ENCODE data around the gene EPB42.

Gene EPB42

GRCh38 chr15:43249236-43249635 lies 28.4 kb upstream of the EPB42 start:
- no peak overlapping the region for H3K4me3 ChIP-seq (replicated peaks; ENCODE audit: low read depth, low read length)
- no peak for DNase-seq (ENCODE audit: extremely low read depth, insufficient read length)
- no peak for TF ChIP-seq CTCF (IDR thresholded peaks at IDR 0.05; ENCODE audit: insufficient read depth, low read length, poor library complexity, severe bottlenecking)
- no peaks in the 10 kb centered on the region for H3K27me3 ChIP-seq (replicated peaks; ENCODE audit: control insufficient read depth, insufficient read depth, low read length)
- H3K36me3 ChIP-seq (ENCODE audit: control insufficient read depth, insufficient read depth, low read length) = no peaks in the 10 kb centered on the region

DNA sequence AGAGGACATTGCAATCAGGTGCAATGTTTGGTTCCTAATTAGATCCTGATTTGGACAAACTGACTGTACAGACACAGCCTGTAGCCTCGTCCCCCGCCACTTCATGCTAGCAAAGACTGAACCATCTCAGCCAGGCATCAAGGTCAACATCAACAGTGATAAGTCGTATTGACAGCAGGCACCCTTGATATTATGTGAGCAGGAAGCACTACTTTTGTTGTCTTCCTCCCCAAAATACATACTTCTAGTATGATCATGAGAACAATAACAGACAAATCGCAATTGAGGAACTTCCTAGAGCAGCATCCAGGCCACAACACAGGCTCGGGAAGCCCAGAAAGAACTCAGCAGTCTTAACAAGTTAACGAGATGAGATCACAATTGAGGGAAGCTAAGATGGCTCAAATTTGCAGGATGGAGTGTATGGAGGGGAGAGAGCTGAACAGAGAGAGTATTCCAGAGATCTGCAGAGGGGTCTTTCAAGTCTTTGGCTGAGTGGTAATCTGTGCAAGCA lies 25.5 kb upstream of the EPB42 start:
- no peak overlapping the region for H3K4me3 ChIP-seq (replicated peaks; ENCODE audit: low read depth, low read length)
- H3K36me3 ChIP-seq (ENCODE audit: control insufficient read depth, insufficient read depth, low read length) = no peaks in the 10 kb centered on the region
- H3K27me3 ChIP-seq (replicated peaks; ENCODE audit: control insufficient read depth, insufficient read depth, low read length) = no peaks in the 10 kb centered on the region
- TF ChIP-seq CTCF (IDR thresholded peaks at IDR 0.05; ENCODE audit: insufficient read depth, low read length, poor library complexity, severe bottlenecking) = no peak
- no peak for DNase-seq (ENCODE audit: extremely low read depth, insufficient read length)

DNA sequence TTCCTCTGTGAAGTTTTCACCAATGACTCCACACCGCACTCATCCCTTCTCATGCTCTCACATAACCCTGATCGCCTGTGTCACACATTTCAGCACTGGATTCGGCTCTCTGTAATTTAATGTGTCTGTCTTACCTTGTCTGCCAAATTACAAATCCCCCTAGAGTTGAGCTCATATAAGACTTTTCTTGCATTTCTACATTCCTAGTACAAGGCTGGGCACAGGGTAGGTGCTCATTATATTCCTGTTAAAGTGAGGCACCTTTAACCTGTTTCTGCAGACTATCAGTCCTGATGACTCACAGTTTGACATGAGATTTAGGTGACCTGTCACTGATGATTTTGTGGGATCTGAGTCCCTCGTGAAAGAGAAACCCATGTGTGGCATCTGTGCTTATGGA lies 23.3 kb upstream of the EPB42 start:
- Histone ChIP-seq H3K4me3 (replicated peaks; ENCODE audit: low read depth, low read length) (no peak overlapping the region), H3K27me3 (replicated peaks; ENCODE audit: control insufficient read depth, insufficient read depth, low read length) (no peaks in the 10 kb centered on the region), H3K36me3 (ENCODE audit: control insufficient read depth, insufficient read depth, low read length) (no peaks in the 10 kb centered on the region)
- no peak for DNase-seq (ENCODE audit: extremely low read depth, insufficient read length)
- no peak for TF ChIP-seq CTCF (IDR thresholded peaks at IDR 0.05; ENCODE audit: insufficient read depth, low read length, poor library complexity, severe bottlenecking)

- Histone ChIP-seq H3K27me3 (replicated peaks; ENCODE audit: control insufficient read depth, insufficient read depth, low read length) (no peaks in the 10 kb centered on the region), H3K36me3 (ENCODE audit: control insufficient read depth, insufficient read depth, low read length) (no peaks in the 10 kb centered on the region), H3K4me3 (replicated peaks; ENCODE audit: low read depth, low read length) (no peak overlapping the region)
- TF ChIP-seq CTCF (IDR thresholded peaks at IDR 0.05; ENCODE audit: insufficient read depth, low read length, poor library complexity, severe bottlenecking) = no peak
- no peak for DNase-seq (ENCODE audit: extremely low read depth, insufficient read length)
Measured at GRCh38 chr15:43243020-43243645, 22.3 kb upstream of the EPB42 start.

DNA sequence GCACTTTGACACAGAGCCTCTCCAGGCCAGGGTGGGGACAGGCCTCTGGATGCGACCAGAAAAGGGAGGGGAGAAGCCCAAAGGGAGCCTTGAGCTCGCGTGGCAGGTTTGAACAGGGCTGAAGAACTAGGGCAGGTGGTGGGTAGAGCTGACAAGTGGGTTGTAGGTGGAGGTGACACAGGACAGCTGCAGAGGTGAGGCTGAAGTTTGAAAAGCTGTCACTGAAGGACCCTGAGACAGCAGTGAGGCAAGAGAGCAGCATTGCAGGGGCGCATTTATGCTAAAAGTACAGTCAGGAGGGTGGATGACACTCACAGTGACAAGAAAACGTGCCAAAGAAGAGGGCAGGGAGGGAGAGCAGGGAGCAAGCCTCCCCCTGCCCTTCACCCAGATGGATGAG lies 21.8 kb upstream of the EPB42 start:
- no peak for DNase-seq (ENCODE audit: extremely low read depth, insufficient read length)
- no peaks in the 10 kb centered on the region for H3K27me3 ChIP-seq (replicated peaks; ENCODE audit: control insufficient read depth, insufficient read depth, low read length)
- H3K4me3 ChIP-seq (replicated peaks; ENCODE audit: low read depth, low read length) = no peak overlapping the region
- TF ChIP-seq CTCF (IDR thresholded peaks at IDR 0.05; ENCODE audit: insufficient read depth, low read length, poor library complexity, severe bottlenecking) = no peak
- no peaks in the 10 kb centered on the region for H3K36me3 ChIP-seq (ENCODE audit: control insufficient read depth, insufficient read depth, low read length)

DNA sequence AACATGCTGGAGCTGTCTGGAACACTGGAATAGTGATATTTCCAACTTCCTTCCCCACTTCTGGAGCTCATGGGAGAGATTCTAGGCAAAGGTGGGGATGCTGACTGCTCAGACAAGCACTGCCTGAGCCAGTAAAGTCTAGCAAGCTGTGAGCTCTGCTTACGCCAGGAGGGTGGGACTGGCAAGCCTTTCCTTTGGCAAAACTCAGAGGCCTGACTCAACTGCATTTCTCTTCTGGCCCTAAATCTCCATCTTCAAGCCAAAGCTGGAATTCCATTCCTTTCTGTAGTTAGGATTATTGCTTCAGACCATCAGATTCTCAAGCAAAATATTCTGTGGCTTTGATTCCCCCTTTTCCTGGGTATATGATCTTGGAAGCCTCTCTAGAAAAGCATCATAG lies 20.3 kb upstream of the EPB42 start:
- no peak for TF ChIP-seq CTCF (IDR thresholded peaks at IDR 0.05; ENCODE audit: insufficient read depth, low read length, poor library complexity, severe bottlenecking)
- H3K4me3 ChIP-seq (replicated peaks; ENCODE audit: low read depth, low read length) = no peak overlapping the region
- H3K27me3 ChIP-seq (replicated peaks; ENCODE audit: control insufficient read depth, insufficient read depth, low read length) = no peaks in the 10 kb centered on the region
- no peaks in the 10 kb centered on the region for H3K36me3 ChIP-seq (ENCODE audit: control insufficient read depth, insufficient read depth, low read length)
- DNase-seq (ENCODE audit: extremely low read depth, insufficient read length) = no peak

Measured in GM06990 (cell line).